Mucosa of descending colon (tissue), 3 donors: ENCODE data around the gene KLHL30. TPM values are rescaled to one million over a fixed set of nuclear protein-coding genes. Genes with fewer than 3 reads are reported as not detected.
A peak's percentile ranks its signal among the peaks of the same experiment; 100 is the strongest.

Experiments used
- ATAC-seq: fragments of 200-7000 bp; cut with Tn5 transposase; one replicate; pipeline ENCODE4 v1.9.1; 2020; ENCODE audit warnings: mild to moderate bottlenecking, moderate library complexity
- DNase-seq, 3 donors: peaks; one replicate each; pipeline ENCODE4 v3.0.0-alpha.2; 2020
- H3K36me3 ChIP-seq: fragments of 200-600 bp; one replicate; pipeline ENCODE4 v1.8.0; 2021; ENCODE audit warnings: low read depth, mild to moderate bottlenecking
- H3K4me1 ChIP-seq: fragments of 200-600 bp; one replicate; pipeline ENCODE4 v1.8.0; 2021; ENCODE audit warnings: low read depth, mild to moderate bottlenecking
- H3K4me3 ChIP-seq: fragments of 200-600 bp; one replicate; pipeline ENCODE4 v1.8.0; 2021; ENCODE audit warnings: mild to moderate bottlenecking
- H3K9me3 ChIP-seq: fragments of 200-600 bp; one replicate; pipeline ENCODE4 v1.8.0; 2021; ENCODE audit warnings: mild to moderate bottlenecking
- CTCF ChIP-seq: fragments of 200-600 bp; IDR thresholded peaks from one replicate; pipeline ENCODE4 v1.8.0; 2022; ENCODE audit warnings: antibody characterized with exemption, mild to moderate bottlenecking
- intact Hi-C, 2 donors: fragments of 100-400 bp; cut with DNase I in 1 of 2; cut with micrococcal nuclease in 1 of 2; formaldehyde crosslinking; loops; one replicate each; pipeline versions ENCODE4 v1.11.0 to v1.11.1; 2022; cut with DNase I, micrococcal nuclease
- total RNA-seq, 3 donors: library from RNA; stranded (reverse); fragmentation: NEBNext Ultra II Directional in 2 of 3; extraction: Animal tissue kit (Norgen Biotek cat#: 25700) in 2 of 3; gene quantifications; one replicate each; pipeline versions ENCODE4 v1.2.1 to v1.2.4, GENCODE V29; 2021 to 2023
- donor health status: DM: no; HTN: no; CAD: no; lungs with moderate emphysema.
- donor health status: DM: no; HTN: no; CAD: no.
- donor health status: DM: no; HTN: yes; CAD: no.

Gene KLHL30
- total RNA-seq, 3 donors from 2014 or later: 0.17 to 1.1 (median 0.24) TPM

- intact Hi-C loops: no loop called here
- DNase-seq (peak in 2 of 3 donors; percentile 15 to 40), ATAC-seq (no peak)
- Histone ChIP-seq H3K36me3 (no peaks in the 10 kb centered on the region), H3K4me1 (no peaks in the 10 kb centered on the region), H3K4me3 (no peak overlapping the region), H3K9me3 (no peaks in the 10 kb centered on the region)
- no peak for TF ChIP-seq CTCF
Observed at GRCh38 chr2:238132463-238133450, 5.7 kb upstream of the KLHL30 start.

- H3K4me1 ChIP-seq: peaks cover 2% of the 10 kb centered on the region
- no peaks in the 10 kb centered on the region for H3K9me3 ChIP-seq
- ATAC-seq: no peak
- TF ChIP-seq CTCF: no peak
- DNase-seq: peak in 2 of 3 donors; percentile 14 to 37
- intact Hi-C loops: no loop called here
- H3K4me3 ChIP-seq: no peak overlapping the region
- H3K36me3 ChIP-seq: no peaks in the 10 kb centered on the region
Observed at GRCh38 chr2:238133499-238134392, 4.7 kb upstream of the KLHL30 start.

GRCh38 chr2:238134393-238134785 lies 4.1 kb upstream of the KLHL30 start:
- no peak overlapping the region for H3K4me3 ChIP-seq
- H3K9me3 ChIP-seq: no peaks in the 10 kb centered on the region
- H3K4me1 ChIP-seq: peaks cover 2% of the 10 kb centered on the region
- intact Hi-C loops: no loop called here
- no peaks in the 10 kb centered on the region for H3K36me3 ChIP-seq
- DNase-seq (peak in 2 of 3 donors; percentile 15 to 32), ATAC-seq (no peak)
- TF ChIP-seq CTCF: no peak

- Histone ChIP-seq H3K9me3 (no peaks in the 10 kb centered on the region), H3K4me3 (no peak overlapping the region), H3K36me3 (no peaks in the 10 kb centered on the region), H3K4me1 (peaks cover 2% of the 10 kb centered on the region)
- DNase-seq: peak in 2 of 3 donors; percentile 7 to 23
- no peak for TF ChIP-seq CTCF
- intact Hi-C loops: no loop called here
- no peak for ATAC-seq
Observed at GRCh38 chr2:238135601-238136150, 2.8 kb upstream of the KLHL30 start.

GRCh38 chr2:238136820-238137537 lies 1.5 kb upstream of the KLHL30 start:
- intact Hi-C loops: no loop called here
- no peaks in the 10 kb centered on the region for H3K36me3 ChIP-seq
- peaks cover 9% of the 10 kb centered on the region for H3K4me1 ChIP-seq
- no peak overlapping the region for H3K4me3 ChIP-seq
- no peak for TF ChIP-seq CTCF
- H3K9me3 ChIP-seq: no peaks in the 10 kb centered on the region
- peak; percentile 28 for ATAC-seq
- DNase-seq: peak in 1 of 3 donors; percentile 66
